Superior temporal gyrus (tissue), 1 donor: Measurements from ENCODE around the gene BACH2.
A peak's percentile ranks its signal among the peaks of the same experiment; 100 is the strongest.

Experiments used
- DNase-seq: peaks from one replicate; pipeline ENCODE4 v3.0.0-alpha.2; 2016; ENCODE audit errors: extremely low spot score

Gene BACH2

DNA sequence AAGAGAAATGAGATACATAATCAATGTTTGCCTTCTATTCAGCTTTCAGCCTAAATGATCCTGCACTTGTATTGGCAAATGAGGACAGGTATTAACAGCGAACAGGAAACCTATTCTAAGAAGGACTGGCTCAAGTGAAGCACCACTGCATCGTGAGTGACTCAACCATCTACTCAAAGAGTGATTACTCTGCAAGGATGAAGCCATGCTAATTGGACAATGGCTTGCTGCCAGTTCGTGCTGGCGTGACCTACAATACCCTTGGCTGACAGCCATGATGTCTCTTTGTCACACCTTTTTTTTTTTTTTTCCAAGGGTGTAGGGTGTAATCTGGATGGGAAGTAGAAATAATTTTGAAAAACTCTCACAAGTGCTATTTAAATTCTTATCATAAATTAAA lies 297.5 kb downstream of the BACH2 start:
- DNase-seq: no peak

DNA sequence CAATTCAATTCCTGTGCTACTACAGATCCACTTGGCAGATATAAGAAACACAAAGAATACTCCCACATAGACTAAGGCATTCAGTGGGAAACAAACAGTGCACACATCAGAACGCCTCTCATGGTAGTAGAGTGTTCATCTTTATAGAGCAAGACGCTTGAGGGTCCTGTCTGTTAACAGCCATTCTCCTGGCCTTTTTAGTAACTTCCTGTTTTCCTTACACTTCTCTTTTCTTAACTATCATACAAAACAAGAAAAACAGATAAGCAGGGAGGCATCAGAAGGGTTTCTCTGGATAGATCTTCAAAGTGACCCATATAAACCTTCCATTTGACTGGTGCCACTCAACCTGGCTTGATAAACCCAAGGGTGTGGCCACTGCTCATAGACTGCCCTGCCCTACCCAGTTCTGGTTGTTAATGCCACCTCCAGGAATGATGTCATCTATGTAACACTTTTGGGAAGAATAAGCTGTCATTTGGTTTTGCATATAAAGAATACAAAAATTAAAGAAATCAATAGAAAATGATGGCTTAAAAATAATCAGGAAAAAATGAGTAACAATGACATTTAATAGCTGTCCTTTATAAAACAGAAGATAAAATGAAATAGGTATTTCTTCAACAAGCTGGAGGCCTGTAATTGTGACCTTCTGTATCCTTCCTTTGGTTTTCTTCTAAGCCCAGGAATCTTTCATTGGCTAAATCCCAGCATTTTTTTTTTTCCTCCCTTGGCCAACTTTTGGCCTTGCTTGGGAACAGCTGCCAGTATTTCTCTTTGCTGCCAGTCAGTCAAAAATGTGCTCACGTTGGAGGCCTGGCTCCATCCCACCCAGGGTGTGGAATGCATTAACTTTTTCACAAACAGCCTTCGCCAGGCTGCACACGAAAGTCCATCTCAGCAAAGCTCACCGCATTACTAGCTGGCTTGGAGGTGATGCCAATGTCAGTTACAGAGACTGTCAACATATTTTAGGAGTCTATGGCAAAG lies 298.9 kb downstream of the BACH2 start:
- DNase-seq: no peak

DNA sequence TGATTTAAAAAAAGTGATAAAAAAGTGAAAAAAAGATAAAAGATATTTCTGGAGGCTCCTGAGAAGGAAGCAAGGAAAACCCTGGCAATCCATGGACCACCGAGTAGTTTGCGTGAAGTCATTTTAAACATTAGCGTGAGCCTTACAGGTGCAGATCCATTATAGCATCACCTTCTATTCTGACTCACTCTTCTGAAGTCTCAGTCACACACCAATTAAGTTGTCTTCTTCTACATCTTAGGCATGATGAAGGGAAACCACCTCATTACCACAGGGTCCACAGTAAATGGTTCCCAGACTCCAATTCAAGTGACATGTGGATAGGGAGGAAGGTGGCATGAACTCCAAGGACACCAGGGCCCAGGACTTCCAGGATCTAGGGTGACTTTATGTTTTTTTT lies 303.2 kb downstream of the BACH2 start:
- no peak for DNase-seq

DNA sequence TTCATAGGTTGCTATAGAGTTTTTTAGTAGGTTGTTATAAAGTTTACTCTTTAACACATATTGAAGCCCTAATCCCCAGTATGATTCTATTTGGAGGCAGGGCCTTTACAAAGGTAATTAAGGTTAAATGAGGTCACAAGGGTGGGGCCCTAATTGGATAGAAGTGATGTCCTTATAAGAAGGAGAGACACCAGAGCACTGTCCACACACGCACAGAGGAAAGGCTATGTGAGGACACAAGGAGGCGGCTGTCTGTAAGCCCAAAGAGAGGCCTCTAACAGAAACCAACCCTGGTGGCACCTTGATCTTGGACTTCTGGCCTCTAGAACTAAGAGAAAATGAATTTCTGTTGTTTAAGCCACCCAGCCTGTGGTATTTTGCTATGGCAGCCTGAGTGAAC lies 303.8 kb downstream of the BACH2 start:
- no peak for DNase-seq

DNA sequence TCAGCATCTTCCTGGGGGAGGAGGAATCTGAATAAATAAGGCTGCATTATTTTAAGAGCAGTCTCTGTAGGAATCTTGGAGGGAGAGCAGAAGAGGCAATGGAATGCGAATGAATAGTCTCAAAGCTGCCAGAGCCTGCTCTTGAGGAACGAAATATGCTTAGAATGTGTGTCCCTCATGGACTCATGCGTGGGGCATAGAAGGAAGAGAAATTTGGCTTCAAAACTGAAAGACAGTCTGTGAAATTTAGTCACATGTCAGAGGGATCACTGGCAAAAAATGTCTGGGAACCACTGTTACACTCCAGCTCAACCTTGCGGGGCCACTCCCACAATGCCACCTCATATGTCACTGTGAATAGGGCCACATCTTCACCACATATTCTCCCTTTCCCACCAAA lies 306.9 kb downstream of the BACH2 start:
- no peak for DNase-seq

DNA sequence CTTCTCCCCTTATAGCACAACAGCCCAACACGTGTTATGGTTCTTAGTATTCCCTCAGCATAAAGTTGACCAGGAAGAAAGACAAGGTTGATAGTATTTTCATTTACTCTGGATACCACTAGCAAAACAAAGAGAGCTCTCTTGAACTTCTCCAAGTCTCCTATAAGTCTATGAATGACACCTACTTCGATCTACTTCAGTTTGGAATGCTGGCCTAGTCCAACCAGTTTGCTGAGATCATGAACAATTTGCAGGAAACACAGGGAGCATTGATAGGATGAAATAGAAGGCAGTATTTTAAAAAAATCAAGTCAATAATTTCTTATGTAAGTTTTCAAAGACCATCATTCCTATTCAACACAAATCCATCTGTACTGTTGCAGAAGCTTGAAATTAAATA lies 308.8 kb downstream of the BACH2 start:
- DNase-seq: no peak

DNA sequence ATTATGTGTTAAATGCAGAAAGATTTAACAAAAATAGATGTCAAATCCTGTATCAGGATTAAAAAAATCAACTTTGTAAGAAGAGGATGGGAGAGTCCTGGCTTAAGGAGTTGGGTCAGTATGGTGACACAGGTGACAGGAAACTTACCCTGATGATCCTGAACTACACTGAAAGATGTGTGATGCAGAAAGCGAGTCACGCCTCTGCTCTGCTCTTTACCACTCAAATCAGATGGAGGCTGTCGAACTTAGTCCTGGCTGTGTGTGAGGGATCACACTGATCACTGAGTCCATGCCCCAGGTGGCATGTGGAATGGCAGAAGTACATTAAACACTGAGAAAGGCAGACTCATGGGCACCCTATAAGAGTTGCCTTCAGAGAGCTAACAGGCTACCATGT lies 309.5 kb downstream of the BACH2 start:
- DNase-seq: no peak

DNA sequence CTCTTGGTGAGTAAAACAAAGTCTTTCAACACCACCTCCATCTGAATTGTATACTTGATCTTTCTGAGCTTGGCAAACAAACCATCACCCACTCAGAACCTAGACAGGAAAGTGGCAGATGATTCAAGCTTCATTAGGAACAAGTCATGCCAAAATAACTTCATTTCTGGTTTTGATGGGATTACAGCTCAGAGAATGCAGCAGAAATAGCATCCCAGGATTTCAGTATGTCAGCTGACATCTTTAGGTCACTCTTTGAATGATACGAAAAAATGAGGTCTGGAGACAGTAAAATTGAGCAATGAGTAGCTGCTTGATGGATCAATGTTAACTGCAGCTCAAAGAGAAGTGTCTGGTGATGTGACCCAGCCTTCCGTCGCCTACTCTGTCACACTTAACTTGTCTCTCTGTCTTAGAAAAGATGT lies 310.0 kb downstream of the BACH2 start:
- DNase-seq: no peak

DNA sequence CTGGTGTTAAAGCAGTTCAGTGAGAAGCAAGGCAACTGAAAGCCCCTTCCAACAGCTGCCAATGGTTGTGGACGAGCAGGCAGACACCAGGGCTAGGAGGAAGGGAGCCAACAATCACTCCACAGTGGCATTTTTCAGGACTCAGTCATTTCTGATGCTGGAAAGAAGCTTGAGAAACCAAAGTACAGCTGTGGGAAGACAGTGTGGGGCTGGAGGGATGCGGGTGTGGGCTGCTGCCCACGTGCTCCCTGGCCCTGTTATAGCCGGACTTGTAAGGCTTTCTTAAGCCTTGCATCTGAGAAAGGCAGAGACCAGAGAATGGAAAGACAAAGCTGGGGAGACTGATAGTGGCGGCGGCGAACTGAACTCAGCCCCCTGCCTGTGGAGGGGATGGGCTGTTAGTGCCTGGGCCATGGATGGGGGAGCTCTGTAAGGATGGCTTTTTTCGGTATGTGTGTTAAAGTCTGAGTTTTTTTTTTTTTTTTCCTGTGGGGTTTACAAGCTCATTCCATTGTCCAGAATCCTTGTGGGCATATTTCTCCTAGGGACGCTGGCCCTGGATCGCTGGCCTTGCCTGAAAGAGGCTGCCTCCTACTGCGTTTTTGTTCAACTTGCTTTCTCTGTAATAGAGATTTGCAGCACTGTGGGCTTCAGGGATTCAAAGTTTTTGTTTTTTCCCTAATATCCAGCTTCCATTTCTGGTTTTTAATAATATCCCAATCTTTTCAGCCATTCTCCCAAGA lies 310.7 kb downstream of the BACH2 start:
- peak; percentile 76 for DNase-seq

DNA sequence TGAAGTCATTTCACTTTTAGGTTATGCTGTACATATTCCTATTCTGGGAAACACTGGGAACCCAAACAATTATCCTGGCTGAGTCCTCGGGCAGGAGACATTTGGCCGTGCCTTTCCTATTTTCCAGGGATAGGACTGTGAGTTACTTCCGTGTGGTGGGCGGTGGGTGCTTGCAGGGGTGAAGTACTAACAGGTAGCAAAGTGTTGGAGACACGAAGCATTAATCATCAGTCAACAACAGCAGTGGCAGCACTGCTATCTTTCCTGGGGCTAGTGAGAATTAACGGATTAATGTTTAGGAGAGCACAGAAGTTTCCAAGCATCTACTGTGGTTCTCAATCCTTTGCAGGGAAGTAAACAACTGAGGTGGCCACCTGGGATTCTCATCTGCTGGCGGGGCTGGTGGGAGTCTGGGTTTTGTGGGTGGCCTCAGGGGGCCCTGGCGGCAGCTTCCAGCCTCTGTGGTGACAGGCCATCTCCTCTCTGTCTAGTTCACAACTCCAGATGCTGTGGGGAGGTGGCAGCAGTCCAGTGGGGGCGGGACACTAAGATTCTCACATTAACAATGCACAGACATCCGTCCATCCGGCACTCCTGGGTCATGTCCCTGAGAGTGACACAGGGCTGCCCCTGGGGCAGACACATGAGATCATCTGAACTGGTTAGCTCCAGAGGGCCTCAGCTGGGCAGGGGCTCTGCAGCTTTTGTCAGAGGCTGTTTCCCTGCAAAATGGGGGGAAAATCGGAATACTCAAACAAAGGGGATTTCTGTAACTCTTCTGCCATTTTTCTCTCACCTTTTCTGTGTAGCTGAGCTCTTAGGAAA lies 311.5 kb downstream of the BACH2 start:
- DNase-seq: peak; percentile 88

DNA sequence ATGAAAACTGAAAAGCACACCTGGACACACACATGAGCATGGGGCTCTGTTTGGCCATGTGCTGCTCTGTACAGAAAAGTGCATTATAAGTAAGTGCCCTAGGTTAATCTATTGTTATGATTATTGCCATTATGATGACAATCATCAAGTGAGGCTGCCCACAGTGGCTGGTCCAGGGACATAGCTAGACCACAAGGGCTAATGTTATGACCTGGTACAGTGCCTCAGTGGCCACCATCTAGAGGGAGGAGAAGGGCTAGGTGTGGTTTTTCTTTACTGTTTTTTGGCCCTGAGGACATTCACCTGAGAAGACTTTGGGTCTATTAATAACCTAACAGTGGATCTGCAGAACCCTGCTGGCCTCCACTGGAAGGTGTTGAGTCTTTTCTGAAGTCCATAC lies 316.3 kb downstream of the BACH2 start:
- DNase-seq: no peak

DNA sequence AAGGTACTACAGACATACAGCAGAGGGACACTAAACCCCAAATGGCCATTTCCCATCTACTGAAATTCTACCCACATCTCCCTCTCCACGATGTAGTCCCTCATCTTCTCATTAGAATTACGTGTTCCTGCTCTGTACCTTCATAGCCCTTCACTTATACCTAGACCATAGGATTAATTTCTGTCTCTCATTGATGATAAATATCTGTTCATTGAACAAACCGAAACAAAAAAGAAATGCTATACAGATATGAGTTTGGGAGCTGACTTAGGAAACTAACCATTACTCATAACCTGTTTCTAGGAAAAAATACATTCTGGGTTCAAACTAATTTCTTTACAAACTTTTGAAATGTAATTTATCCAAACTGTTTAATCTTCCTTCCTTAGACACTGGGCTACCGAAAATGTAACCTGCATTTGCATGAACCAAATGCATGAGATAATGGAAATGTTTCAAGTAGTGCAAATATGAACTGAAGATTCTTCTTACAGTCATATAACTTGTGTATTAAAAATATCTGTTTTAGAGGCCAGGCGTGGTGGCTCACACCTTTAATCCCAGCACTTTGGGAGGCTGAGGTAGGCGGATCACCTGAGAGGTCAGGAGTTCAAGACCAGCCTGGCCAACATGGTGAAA lies 317.0 kb downstream of the BACH2 start:
- no peak for DNase-seq

DNA sequence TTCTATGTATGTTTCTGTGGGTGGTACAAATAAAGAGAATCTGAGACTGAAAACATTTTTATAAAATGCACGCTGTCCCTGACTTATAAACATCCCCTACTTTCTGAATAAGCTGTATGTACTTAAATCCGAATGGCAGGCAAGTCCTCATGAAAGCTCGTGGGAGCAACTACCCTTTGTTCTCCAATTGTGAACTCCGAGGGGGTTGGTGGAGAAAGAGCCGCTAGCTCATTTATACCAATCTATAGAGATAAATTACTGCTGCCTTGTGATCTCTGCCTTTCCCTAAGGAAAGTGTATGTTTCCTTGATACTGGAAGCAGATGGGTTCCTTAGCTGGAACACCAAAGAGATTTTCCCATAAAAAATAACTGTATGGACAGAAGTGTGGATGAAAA lies 317.9 kb downstream of the BACH2 start:
- DNase-seq: no peak

DNA sequence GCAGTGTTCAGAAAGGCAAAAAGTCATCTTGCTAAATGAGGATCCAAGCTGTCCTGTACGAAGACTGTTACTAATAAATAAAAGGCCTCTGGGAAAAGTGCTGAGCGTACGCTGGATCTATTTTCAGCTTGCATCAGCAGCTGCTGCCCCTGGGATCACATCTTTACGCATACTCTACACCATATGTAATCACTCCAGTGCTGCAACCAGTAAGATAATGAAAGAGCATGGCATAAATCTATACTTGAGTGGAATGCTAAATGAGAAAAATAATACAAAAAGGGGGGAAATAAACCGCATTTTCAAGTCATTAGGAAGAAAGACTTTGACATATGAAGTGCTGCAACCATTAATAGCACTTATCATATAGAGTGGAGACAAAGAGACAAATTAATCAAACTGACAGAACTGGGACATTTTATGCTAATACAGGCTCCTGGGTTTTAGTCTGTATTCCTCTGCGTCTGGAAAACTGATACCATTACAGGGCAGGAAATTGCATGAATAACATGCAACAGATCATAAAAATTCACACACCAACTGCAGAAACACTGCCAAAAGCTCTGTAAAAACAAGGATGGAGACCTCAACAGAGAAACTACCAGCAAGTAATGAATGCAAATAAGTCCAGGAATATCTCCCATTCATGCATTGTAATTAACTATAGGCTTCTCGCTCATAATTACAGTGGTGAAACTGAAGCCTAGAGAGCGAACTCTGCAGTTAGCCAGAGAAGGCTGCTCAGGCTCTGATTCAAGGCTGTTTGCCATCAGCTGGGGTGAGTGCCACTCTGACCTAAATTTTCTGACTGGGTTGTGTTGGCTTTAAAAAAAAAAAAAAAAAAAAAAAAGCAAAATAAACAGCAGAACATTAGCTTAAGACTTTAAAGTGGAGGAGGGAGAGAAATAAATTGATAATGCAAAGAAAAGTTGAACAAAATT lies 318.6 kb downstream of the BACH2 start:
- peak; percentile 29 for DNase-seq

DNA sequence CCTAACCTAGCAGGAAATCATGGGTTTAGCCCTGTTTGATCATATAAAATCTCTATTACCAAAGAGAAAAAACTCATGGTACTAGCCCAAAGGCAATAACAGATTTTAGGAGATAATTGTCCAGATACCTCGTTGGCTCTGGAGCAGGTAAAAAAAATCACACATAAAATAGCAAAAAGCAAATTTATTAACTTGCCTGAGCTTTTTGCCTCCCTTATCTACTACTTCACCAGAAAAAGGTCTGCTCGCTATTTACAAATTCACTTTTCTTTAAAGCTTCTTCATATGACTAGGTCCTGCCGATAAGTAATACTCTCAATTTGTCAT lies 320.0 kb downstream of the BACH2 start:
- no peak for DNase-seq

DNA sequence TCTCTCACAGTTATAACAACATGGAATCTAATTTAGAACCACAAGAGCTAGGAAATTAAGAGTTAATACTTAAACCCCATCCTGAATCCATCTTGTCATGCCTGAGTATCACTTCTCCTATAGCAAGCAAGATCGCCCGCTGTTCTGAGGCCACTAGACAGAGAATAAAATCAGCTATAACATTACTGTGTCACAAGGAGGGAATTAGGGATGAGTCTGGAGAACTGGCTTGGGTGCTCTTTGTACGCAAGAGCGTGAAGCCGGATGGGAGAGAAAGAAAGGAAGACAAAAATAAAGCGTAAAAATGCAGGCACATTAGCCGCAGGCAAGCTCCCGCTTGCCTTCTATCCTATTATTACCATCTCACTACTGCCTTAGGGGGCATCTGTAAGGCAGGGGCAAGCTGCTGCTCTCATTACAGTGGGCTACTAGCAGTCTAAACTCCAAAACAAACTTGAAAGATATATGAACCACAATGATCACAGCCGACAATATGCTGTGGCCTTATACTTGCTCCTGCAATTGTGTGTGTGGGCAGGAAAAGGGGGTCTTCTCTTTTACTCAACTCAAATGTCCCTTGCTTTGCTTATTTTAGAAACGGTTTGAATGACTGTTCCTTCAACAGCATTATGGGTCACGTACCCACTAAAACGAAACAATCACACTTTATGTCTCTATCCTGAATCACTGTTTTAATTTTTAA lies 320.5 kb downstream of the BACH2 start:
- DNase-seq: no peak

DNA sequence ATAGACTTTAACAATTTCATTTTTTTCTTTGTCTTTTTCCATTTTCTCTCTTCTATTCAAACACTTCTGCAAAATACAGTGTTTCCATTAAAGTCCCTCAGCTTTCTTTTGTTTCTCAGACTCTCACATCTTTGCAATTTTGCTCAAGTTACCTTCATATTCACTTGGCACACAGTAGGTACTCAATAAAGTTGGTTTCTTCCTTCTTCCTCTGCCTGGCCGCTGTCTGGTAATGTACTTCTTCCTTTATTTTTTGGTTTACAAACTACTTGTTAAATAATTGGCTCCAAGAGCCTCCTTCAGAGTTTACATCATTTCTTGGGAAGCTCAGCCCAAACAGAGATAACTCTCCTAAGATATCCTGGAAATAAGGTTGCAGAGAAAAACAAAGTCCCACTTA lies 321.3 kb downstream of the BACH2 start:
- no peak for DNase-seq

DNA sequence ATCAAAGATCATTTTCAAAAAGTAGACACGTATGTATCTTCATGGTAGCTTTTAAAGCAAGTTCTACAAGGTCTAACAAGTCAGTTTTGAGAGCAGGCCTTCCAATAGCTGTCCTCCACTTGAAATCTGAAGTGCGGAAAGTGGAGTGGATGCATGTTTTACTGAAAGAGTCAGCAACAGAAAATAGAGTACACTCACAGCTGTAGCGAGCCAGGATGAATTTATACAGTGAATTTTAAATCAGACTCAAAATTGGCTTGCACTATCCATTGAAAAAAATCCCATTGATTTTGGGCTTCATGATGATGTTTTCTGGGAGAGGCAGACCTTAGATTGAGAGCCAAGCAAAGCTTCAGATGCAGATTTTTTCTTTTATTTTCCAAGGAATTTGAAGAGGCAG lies 321.8 kb downstream of the BACH2 start:
- DNase-seq: no peak

DNA sequence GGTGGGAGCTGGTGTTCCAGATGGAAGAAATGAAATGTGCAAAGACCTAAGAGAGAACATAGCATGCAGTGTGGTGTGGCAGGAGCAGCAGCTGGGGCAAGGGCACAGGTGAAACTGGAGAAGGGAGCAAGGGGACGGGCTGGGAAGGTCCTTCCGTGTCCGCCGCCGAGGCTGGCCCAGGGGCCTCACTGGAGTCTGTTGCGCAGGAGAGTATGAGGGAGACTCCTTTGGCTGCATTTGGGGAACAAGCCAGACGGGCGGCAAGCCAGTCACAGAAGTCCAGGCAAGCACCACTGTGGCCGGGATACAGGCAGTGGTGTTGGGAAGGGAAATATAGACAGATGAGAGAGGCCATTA lies 324.6 kb downstream of the BACH2 start:
- DNase-seq: no peak
